HG03139 (cell line): Measurements from ENCODE around the gene HMCN2.

Experiments
- ATAC-seq: cut with Tn5 transposase; IDR thresholded peaks from one replicate; pipeline ENCODE4 v1.9.1; 2021; ENCODE audit not compliant: unreplicated experiment

The HMCN2 gene

GRCh38 chr9:130465383-130466096 lies 200.0 kb downstream of the HMCN2 start:
- no peak for ATAC-seq

DNA sequence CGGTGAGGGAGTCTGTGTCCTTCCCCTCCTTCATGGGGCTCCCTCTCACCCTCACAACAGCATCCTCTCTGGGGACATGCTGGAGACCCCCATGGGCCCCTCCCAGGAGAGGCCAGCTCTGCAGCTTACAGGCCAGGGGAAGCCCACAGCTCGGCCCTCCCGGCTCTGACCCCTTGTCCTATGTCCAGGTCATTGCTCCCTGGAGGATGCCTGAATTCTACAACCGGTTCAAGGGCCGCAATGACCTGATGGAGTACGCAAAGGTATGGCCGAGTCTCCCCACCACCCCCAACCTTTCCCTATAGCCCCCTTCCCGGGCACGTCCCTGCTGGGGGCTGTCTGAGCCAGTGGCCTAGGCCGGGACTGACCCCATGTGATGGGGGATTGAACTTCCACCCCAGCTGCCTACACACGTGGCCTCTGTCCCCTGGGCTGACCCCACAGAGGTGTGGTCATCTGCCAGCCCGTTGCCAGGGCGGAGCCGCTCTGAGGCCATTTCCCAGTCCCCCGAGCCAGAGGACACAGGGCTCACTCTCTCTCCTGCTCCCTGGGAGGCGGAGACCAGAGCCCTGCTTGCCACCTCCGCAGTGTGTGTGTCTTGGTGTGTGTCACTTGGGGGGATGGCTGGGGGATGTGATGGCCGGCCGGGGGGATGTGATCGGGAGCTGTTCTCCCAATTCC lies 201.1 kb downstream of the HMCN2 start:
- no peak for ATAC-seq

GRCh38 chr9:130467316-130467715 lies 201.8 kb downstream of the HMCN2 start:
- ATAC-seq = no peak

DNA sequence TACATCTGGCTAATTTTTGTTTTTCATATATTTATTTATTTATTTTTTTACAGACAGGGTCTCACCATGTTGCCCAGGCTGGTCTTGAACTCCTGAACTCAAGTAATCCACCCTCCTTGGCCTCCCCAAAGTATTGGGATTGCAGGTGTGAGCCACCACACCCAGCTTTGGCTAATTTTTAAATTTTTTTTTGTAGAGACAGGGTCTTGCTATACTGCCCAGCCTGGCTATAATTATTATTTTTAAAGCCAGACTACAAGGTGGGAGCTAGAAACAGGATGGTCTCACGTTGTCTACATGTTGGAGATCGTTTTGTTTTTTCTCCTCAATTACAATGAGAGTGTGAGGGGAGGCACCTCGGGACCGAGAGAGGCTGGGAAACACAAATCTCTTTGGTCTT lies 203.0 kb downstream of the HMCN2 start:
- ATAC-seq = no peak

DNA sequence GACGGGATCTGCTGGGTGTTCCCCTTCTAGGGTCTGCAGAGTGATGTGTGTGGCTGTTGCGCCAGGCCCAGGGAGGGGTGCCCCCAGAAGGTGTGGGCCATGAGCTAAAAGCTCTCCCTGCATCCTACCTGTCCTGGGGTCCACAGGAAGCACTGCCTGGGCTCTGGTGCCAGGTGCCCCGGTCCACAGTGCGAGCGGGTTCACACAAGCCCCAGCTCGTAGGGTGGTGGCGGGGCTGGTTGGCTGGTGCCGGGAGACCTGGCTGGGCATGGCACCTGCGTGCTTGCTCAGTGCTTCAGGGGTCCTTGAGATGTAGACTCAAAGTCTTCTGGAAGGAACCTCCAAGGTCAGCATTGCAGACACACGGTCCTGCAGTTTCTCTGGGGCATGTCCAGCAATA lies 204.7 kb downstream of the HMCN2 start:
- ATAC-seq = no peak

DNA sequence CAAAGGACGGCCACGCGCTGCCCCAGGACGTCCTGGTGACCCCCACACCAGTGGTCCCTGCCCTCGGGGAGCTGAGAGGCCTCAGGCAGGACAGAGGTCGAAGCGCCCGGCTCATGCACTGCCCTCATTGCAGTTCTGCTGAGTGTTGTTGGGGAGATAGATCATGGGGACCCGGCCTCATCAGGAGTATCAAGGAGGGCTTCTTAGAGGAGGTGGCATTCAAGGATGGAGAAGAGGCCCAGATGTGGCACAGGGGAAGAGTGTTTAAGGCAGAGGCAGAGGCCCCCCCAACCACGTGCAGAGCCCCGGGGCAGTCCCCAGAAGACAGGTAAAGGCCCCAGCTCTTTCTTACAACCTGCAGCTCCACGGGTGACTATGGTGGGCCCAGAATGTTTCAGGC lies 205.4 kb downstream of the HMCN2 start:
- ATAC-seq = no peak

GRCh38 chr9:130471411-130472183 lies 206.0 kb downstream of the HMCN2 start:
- ATAC-seq = no peak

GRCh38 chr9:130472184-130472705 lies 206.7 kb downstream of the HMCN2 start:
- no peak for ATAC-seq

- no peak for ATAC-seq
Observed at GRCh38 chr9:130473009-130473408, 207.4 kb downstream of the HMCN2 start.

DNA sequence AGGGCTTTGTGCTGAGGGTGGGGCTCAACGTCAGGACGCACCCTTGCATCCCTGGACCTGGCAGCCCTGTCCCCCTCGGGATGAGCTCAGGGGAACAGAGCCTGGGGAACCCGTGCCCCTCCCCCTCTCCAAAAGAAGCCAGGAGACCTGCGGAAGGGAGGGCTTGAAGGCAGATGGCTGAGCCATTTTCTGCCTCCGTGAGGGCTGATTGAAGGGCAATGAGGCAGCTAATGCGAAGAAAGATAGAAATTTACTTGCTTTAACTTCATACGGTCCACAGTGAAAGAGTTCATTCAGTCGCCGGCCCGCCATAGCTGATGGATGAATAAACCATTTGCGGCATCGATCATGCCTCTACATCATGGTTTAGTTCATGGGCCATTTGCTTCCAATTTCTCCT lies 208.0 kb downstream of the HMCN2 start:
- ATAC-seq = no peak

DNA sequence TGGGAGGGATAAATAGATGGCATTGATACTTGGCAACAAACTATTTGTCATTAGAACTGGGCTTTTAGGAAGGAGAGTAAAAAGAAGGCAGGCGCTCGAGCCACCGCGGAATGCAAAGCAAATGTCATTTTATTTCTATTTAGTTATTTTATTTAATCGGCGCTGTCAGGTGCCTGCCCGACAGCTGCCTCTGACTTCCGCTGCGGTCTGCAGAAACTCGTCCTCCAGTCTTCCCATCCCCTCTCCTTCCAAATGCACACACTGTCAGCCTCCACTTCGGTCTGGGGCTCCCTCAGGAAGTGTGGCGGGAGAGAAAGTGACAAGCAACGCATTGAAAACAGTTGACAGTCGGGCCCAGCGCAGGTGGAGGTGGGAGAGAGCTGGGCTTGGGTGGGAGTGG lies 208.5 kb downstream of the HMCN2 start:
- no peak for ATAC-seq

GRCh38 chr9:130476151-130476730 lies 210.7 kb downstream of the HMCN2 start:
- no peak for ATAC-seq

- ATAC-seq = no peak
Observed at GRCh38 chr9:130477564-130477963, 212.0 kb downstream of the HMCN2 start.

DNA sequence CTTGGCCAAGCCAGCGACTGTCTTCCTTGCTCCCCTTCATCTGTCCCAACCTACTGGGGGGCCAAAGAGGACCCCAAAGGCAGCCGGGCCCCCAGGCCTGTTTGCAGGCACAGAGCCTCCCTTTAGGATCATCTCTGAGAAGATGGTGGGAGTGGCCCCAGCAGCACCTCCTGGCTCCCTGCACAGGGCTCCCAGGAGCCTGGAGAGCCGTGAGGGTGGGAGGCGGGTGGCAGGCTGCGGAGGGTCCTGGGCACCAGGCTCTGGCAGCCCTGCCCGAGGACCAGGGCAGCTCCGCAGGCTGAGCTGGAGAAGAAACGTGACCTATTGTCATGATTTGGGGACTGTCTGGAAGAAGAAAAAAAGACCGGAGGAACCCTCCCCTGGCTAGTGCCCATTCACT lies 212.6 kb downstream of the HMCN2 start:
- no peak for ATAC-seq

GRCh38 chr9:130478736-130479575 lies 213.4 kb downstream of the HMCN2 start:
- ATAC-seq = no peak

DNA sequence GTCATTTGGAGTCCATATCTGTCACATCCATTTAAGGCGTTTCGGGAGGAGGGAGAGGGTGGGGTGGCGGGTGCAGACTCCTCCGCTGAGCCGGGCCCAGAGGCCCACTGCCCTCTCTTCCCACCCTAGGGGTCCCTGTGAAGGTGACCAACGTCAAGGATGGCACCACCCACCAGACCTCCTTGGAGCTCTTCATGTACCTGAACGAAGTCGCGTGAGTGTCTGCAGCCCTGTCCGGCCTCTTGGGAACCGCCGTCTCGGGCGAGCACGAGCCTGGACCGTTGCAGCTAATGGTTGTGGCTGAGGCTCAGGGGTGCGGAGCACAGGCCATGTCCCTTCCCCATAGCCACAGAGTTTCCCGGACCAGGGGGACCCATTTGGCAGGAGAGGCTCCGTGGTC lies 214.0 kb downstream of the HMCN2 start:
- no peak for ATAC-seq

DNA sequence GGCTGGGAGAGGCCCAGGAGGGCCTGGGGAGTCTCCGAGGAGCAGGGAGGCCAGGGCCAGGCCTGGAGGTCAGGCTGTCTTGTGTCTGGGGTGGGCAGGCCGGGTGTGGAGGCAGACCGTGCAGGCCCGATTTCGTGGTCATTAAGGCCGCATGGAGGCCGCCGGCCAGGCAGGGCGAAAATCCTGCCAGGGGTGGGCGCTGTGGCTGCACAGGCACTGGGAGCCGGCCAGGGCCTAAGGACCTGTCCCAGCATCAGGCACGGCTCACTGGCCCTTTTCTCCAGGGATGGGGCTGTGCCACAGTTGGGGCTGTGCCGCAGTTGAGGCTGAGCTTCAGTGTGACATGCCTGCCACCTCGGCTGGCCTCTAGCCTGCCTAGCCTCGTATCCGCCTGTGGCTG lies 215.1 kb downstream of the HMCN2 start:
- no peak for ATAC-seq

DNA sequence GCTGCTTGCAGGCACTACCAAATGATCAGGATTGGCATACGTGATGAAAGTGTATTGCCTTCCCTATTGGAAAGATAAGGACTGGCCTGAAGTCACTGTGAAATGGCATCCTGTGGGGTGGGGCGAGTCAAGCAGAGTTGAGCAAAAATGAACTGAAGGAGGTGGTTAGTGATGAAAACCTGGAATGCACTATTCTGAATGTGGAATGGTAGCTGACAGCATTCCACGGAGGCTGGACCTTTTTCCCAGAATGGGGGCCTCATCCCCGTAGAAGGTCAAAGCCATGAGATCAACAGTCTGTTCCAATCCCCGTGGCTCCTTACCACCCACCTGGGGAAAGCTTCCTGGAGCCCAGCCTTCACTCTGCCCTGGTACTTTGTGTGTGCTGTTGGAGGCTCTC lies 216.9 kb downstream of the HMCN2 start:
- no peak for ATAC-seq

DNA sequence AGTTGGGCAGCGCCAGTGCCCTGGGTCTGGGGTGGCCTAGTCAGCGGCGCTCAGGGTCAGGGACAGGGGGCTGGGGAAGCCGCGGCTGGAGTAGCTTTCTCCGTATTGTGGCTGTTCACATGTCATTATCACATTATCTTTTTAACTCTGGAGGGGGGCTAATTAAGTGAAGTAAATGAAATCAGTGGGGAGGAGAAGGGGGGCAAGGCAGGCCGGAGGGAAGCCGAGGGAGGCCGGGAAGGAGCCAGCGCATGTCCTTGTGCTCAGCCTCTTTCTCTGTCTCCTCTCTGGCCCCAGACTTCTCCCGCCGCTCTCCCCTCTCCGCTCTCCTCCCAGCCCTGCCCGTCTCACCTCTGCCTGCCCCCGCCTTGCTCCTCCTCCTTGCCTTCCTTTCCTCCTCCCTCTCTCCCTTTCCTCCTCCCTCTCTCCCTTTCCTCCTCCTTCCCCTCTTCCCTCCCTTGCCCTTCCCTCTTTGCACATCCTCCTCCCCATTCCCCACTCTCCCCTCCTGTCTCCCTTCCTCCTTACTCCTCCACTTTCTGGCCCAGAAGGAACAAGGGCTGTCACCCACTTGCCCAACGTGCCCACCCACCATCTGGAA lies 217.9 kb downstream of the HMCN2 start:
- ATAC-seq = no peak
